Activated CD8-positive, alpha-beta T cell treated with anti-CD3 and anti-CD28 coated beads for 36 hours (primary cell): ENCODE data around the gene KRTAP20-2. TPM values are rescaled to one million over a fixed set of nuclear protein-coding genes. Genes with fewer than 3 reads are reported as not detected.

Experiments used
- ATAC-seq: fragments of 200-7000 bp; cut with Tn5 transposase; one replicate; pipeline ENCODE4 v1.10.0; 2021; ENCODE audit warnings: mild to moderate bottlenecking, moderate library complexity
- CTCF ChIA-PET: fragments of 350-600 bp; sonication (Branson Sonifier 250); formaldehyde crosslinking; loops from one replicate; lab custom pipeline; 2021; ENCODE audit warnings: antibody characterized with exemption; lab: Charles Lee
- POLR2A ChIA-PET: fragments of 350-600 bp; sonication (Branson Sonifier 250); formaldehyde crosslinking; loops from one replicate; lab custom pipeline; 2021; ENCODE audit warnings: antibody characterized with exemption; lab: Charles Lee
- DNase-seq: peaks from one replicate; pipeline ENCODE4 v3.0.0-alpha.2; 2020
- H3K27ac Mint-ChIP-seq: one replicate; pipeline ENCODE4 v1.8.0; 2021; ENCODE audit warnings: mild to moderate bottlenecking, mixed read lengths
- H3K27me3 Mint-ChIP-seq: one replicate; pipeline ENCODE4 v1.8.0; 2021; ENCODE audit warnings: mixed read lengths
- H3K36me3 Mint-ChIP-seq: one replicate; pipeline ENCODE4 v1.8.0; 2021; ENCODE audit warnings: low read depth, mixed read lengths
- H3K4me1 Mint-ChIP-seq: one replicate; pipeline ENCODE4 v1.8.0; 2021; ENCODE audit warnings: low read depth, mixed read lengths
- H3K4me3 Mint-ChIP-seq: one replicate; pipeline ENCODE4 v1.8.0; 2021; ENCODE audit warnings: mild to moderate bottlenecking, moderate library complexity, mixed read lengths
- H3K9me3 Mint-ChIP-seq: one replicate; pipeline ENCODE4 v1.8.0; 2021; ENCODE audit warnings: mixed read lengths
- CTCF ChIP-seq: fragments of 200-600 bp; IDR thresholded peaks from one replicate; pipeline ENCODE4 v1.8.0; 2022; ENCODE audit warnings: antibody characterized with exemption, mild to moderate bottlenecking
- intact Hi-C: fragments of 100-400 bp; cut with micrococcal nuclease; formaldehyde crosslinking; loops from one replicate; pipeline ENCODE4 v1.10.0; 2022
- total RNA-seq, 2 experiments: library from RNA; stranded (reverse); gene quantifications; one replicate each; pipeline ENCODE4 v1.2.3, GENCODE V29; 2021

Gene KRTAP20-2
- total RNA-seq, 2 experiments from 2014 or later: not detected

GRCh38 chr21:30668776-30669175 is 33.8 kb downstream of the KRTAP20-2 start:
- no peaks in the 10 kb centered on the region for H3K4me1 Mint-ChIP-seq
- CTCF ChIA-PET: no interaction called here
- POLR2A ChIA-PET: no interaction called here
- peaks cover 5% of the 10 kb centered on the region for H3K9me3 Mint-ChIP-seq
- H3K36me3 Mint-ChIP-seq: no peaks in the 10 kb centered on the region
- H3K27me3 Mint-ChIP-seq: peaks cover 4% of the 10 kb centered on the region
- no peak overlapping the region for H3K27ac Mint-ChIP-seq
- TF ChIP-seq CTCF: no peak
- intact Hi-C loops: no loop called here
- DNase-seq: no peak
- no peak overlapping the region for H3K4me3 Mint-ChIP-seq
- no peak for ATAC-seq

GRCh38 chr21:30672985-30673650 is 38.1 kb downstream of the KRTAP20-2 start:
- DNase-seq (no peak), ATAC-seq (no peak)
- H3K27me3 Mint-ChIP-seq: peaks cover 4% of the 10 kb centered on the region
- H3K4me3 Mint-ChIP-seq: no peak overlapping the region
- no peak for TF ChIP-seq CTCF
- intact Hi-C loops: no loop called here
- H3K9me3 Mint-ChIP-seq: peaks cover 5% of the 10 kb centered on the region
- no peaks in the 10 kb centered on the region for H3K36me3 Mint-ChIP-seq
- H3K4me1 Mint-ChIP-seq: no peaks in the 10 kb centered on the region
- no peak overlapping the region for H3K27ac Mint-ChIP-seq
- CTCF ChIA-PET: no interaction called here
- POLR2A ChIA-PET: interaction anchor here (1.3 kb wide), 1 partner anchor 18 kb away, joined by 3 read pairs; no protein-coding TSS in a partner anchor

- Mint-ChIP-seq H3K27ac (no peak overlapping the region), H3K27me3 (peaks cover 4% of the 10 kb centered on the region), H3K9me3 (peaks cover 5% of the 10 kb centered on the region), H3K4me1 (no peaks in the 10 kb centered on the region), H3K36me3 (no peaks in the 10 kb centered on the region), H3K4me3 (no peak overlapping the region)
- TF ChIP-seq CTCF: no peak
- ChIA-PET CTCF (no interaction called here), POLR2A (interaction anchor here (1.3 kb wide), 1 partner anchor 17 kb away, joined by 3 read pairs; no protein-coding TSS in a partner anchor)
- ATAC-seq (no peak), DNase-seq (no peak)
- intact Hi-C loops: no loop called here
Observed at GRCh38 chr21:30674312-30674711, 39.3 kb downstream of the KRTAP20-2 start.

GRCh38 chr21:30676737-30677136 is 41.7 kb downstream of the KRTAP20-2 start:
- CTCF ChIA-PET: no interaction called here
- intact Hi-C loops: no loop called here
- ATAC-seq: no peak

More at GRCh38 chr21:30676737-30677136, 41.7 kb downstream of the KRTAP20-2 start:
- POLR2A ChIA-PET: no interaction called here
- Mint-ChIP-seq H3K4me1 (no peaks in the 10 kb centered on the region), H3K36me3 (no peaks in the 10 kb centered on the region), H3K9me3 (no peaks in the 10 kb centered on the region), H3K27ac (no peak overlapping the region), H3K27me3 (no peaks in the 10 kb centered on the region), H3K4me3 (no peak overlapping the region)
- TF ChIP-seq CTCF: no peak
- no peak for DNase-seq
